ENCODE data around the gene MAP3K10. TPM values are rescaled to one million over a fixed set of nuclear protein-coding genes. Genes with fewer than 3 reads are reported as not detected.

MAP3K10 gene
- total RNA-seq, 2 donors from 2014 or later, result 10.5 to 23.8 TPM

GRCh38 chr19:40155749-40156265, 35.4 kb upstream of the MAP3K10 start:
- 66% methylated on average over 8 of the region's 8 CpGs for WGBS
- no peaks in the 10 kb centered on the region for H3K36me3 ChIP-seq
- H3K9me3 ChIP-seq, result no peaks in the 10 kb centered on the region
- intact Hi-C loops (cut with DNase I), result no loop called here
- no peak for DNase-seq (ENCODE audit: low spot score)
- H3K4me1 ChIP-seq (replicated peaks), result no peaks in the 10 kb centered on the region
- TF ChIP-seq CTCF (IDR thresholded peaks at IDR 0.05) (no peak), POLR2A (IDR thresholded peaks at IDR 0.05) (no peak), POLR2AphosphoS5 (IDR thresholded peaks at IDR 0.05) (no peak)
- no peaks in the 10 kb centered on the region for H3K27me3 ChIP-seq (replicated peaks; ENCODE audit: insufficient read depth)
- H3K27ac ChIP-seq, result no peak overlapping the region
- H3K4me3 ChIP-seq, result no peak overlapping the region

GRCh38 chr19:40157059-40157458, 34.2 kb upstream of the MAP3K10 start:
- DNase-seq (ENCODE audit: low spot score), result no peak
- H3K36me3 ChIP-seq, result no peaks in the 10 kb centered on the region
- TF ChIP-seq CTCF (IDR thresholded peaks at IDR 0.05) (no peak), POLR2A (IDR thresholded peaks at IDR 0.05) (no peak), POLR2AphosphoS5 (IDR thresholded peaks at IDR 0.05) (no peak)
- H3K27me3 ChIP-seq (replicated peaks; ENCODE audit: insufficient read depth), result no peaks in the 10 kb centered on the region
- intact Hi-C loops (cut with DNase I), result no loop called here
- H3K9me3 ChIP-seq, result no peaks in the 10 kb centered on the region
- WGBS, result 85% methylated on average over 6 of the region's 6 CpGs
- H3K4me3 ChIP-seq, result no peak overlapping the region
- H3K4me1 ChIP-seq (replicated peaks), result no peaks in the 10 kb centered on the region
- H3K27ac ChIP-seq, result no peak overlapping the region

GRCh38 chr19:40159744-40160143, 31.5 kb upstream of the MAP3K10 start:
- Histone ChIP-seq H3K4me3 (no peak overlapping the region), H3K4me1 (replicated peaks) (no peaks in the 10 kb centered on the region), H3K36me3 (no peaks in the 10 kb centered on the region), H3K9me3 (no peaks in the 10 kb centered on the region), H3K27me3 (replicated peaks; ENCODE audit: insufficient read depth) (no peaks in the 10 kb centered on the region), H3K27ac (no peak overlapping the region)
- no peak for TF ChIP-seq CTCF (IDR thresholded peaks at IDR 0.05)
- TF ChIP-seq POLR2AphosphoS5 (IDR thresholded peaks at IDR 0.05), result no peak
- TF ChIP-seq POLR2A (IDR thresholded peaks at IDR 0.05), result no peak
- 86% methylated on average over 5 of the region's 5 CpGs for WGBS
- DNase-seq (ENCODE audit: low spot score), result no peak
- intact Hi-C loops (cut with DNase I), result no loop called here

- TF ChIP-seq POLR2A (IDR thresholded peaks at IDR 0.05) (no peak), CTCF (IDR thresholded peaks at IDR 0.05) (no peak), POLR2AphosphoS5 (IDR thresholded peaks at IDR 0.05) (no peak)
Measured at GRCh38 chr19:40162104-40162503, 29.1 kb upstream of the MAP3K10 start.

GRCh38 chr19:40163541-40164129, 27.6 kb upstream of the MAP3K10 start:
- H3K27me3 ChIP-seq (replicated peaks; ENCODE audit: insufficient read depth), result no peaks in the 10 kb centered on the region
- no peaks in the 10 kb centered on the region for H3K4me1 ChIP-seq (replicated peaks)
- no peak overlapping the region for H3K27ac ChIP-seq
- intact Hi-C loops (cut with DNase I), result no loop called here
- 75% methylated on average over 4 of the region's 4 CpGs for WGBS
- no peaks in the 10 kb centered on the region for H3K9me3 ChIP-seq
- no peaks in the 10 kb centered on the region for H3K36me3 ChIP-seq
- DNase-seq (ENCODE audit: low spot score), result no peak
- TF ChIP-seq CTCF (IDR thresholded peaks at IDR 0.05), result no peak
- no peak for TF ChIP-seq POLR2A (IDR thresholded peaks at IDR 0.05)
- TF ChIP-seq POLR2AphosphoS5 (IDR thresholded peaks at IDR 0.05), result no peak
- H3K4me3 ChIP-seq, result no peak overlapping the region

More at GRCh38 chr19:40162104-40162503, 29.1 kb upstream of the MAP3K10 start:
- H3K4me1 ChIP-seq (replicated peaks), result no peaks in the 10 kb centered on the region
- H3K9me3 ChIP-seq, result no peaks in the 10 kb centered on the region
- WGBS, result 85% methylated on average over 3 of the region's 3 CpGs
- no peak overlapping the region for H3K27ac ChIP-seq
- no peak overlapping the region for H3K4me3 ChIP-seq
- no peaks in the 10 kb centered on the region for H3K36me3 ChIP-seq
- intact Hi-C loops (cut with DNase I), result no loop called here
- H3K27me3 ChIP-seq (replicated peaks; ENCODE audit: insufficient read depth), result no peaks in the 10 kb centered on the region
- DNase-seq (ENCODE audit: low spot score), result no peak

Data from prostate gland (tissue), 2 donors.